Measurements from ENCODE around the gene COL24A1.
"Not testable (repeated sequence)": the region's sequence is repeated elsewhere in the genome, so short reads cannot be mapped to it uniquely, and the experiment has no call there.

Gene COL24A1

GRCh38 chr1:85976516-85977205 lies 179.9 kb downstream of the COL24A1 start:
- ChIA-PET POLR2A (no interaction called here), CTCF (interaction anchor here (0.8 to 1.3 kb wide), 5 partner anchors 9 to 82 kb away, joined by 3 to 4 read pairs (median 4); no protein-coding TSS in a partner anchor)
- no peak for TF ChIP-seq CTCF (IDR thresholded peaks at IDR 0.05; ENCODE audit: control extremely low read depth, extremely low read depth, low read depth, missing control alignments)
- DNase-seq (ENCODE audit: extremely low spot score), result no peak

- ChIA-PET CTCF (interaction anchor here (0.8 to 1.3 kb wide), 3 partner anchors 8 to 82 kb away, joined by 3 to 4 read pairs (median 3); no protein-coding TSS in a partner anchor), POLR2A (no interaction called here)
- no peak for DNase-seq (ENCODE audit: extremely low spot score)
- no peak for TF ChIP-seq CTCF (IDR thresholded peaks at IDR 0.05; ENCODE audit: control extremely low read depth, extremely low read depth, low read depth, missing control alignments)
Observed at GRCh38 chr1:85975912-85976371, 180.6 kb downstream of the COL24A1 start.

- ChIA-PET POLR2A (no interaction called here), CTCF (no interaction called here)
- no peak for TF ChIP-seq CTCF (IDR thresholded peaks at IDR 0.05; ENCODE audit: control extremely low read depth, extremely low read depth, low read depth, missing control alignments)
- DNase-seq (ENCODE audit: extremely low spot score), result no peak
Observed at GRCh38 chr1:85962457-85962856, 194.1 kb downstream of the COL24A1 start.

GRCh38 chr1:85957760-85958159 lies 198.8 kb downstream of the COL24A1 start:
- ChIA-PET POLR2A (no interaction called here), CTCF (no interaction called here)
- TF ChIP-seq CTCF (IDR thresholded peaks at IDR 0.05; ENCODE audit: control extremely low read depth, extremely low read depth, low read depth, missing control alignments), result no peak
- DNase-seq (ENCODE audit: extremely low spot score), result no peak

- DNase-seq (ENCODE audit: extremely low spot score); POLR2A ChIA-PET: not testable (repeated sequence)
- CTCF ChIA-PET, result interaction anchor here (1.2 kb wide), 1 partner anchor 31 kb away, joined by 4 read pairs; no protein-coding TSS in a partner anchor
Observed at GRCh38 chr1:85955218-85955617, 201.4 kb downstream of the COL24A1 start.

GRCh38 chr1:85952460-85952859 lies 204.1 kb downstream of the COL24A1 start:
- no peak for TF ChIP-seq CTCF (IDR thresholded peaks at IDR 0.05; ENCODE audit: control extremely low read depth, extremely low read depth, low read depth, missing control alignments)
- DNase-seq (ENCODE audit: extremely low spot score), result no peak
- ChIA-PET POLR2A (no interaction called here), CTCF (no interaction called here)

- no peak for DNase-seq (ENCODE audit: extremely low spot score)
- ChIA-PET POLR2A (no interaction called here), CTCF (no interaction called here)
- no peak for TF ChIP-seq CTCF (IDR thresholded peaks at IDR 0.05; ENCODE audit: control extremely low read depth, extremely low read depth, low read depth, missing control alignments)
Observed at GRCh38 chr1:85947186-85947585, 209.4 kb downstream of the COL24A1 start.

All from GM10248 (cell line).